ENCODE results near the gene DENND2C.

DENND2C gene

GRCh38 chr1:114545796-114546195 lies 124.1 kb downstream of the DENND2C start:
- no peak for DNase-seq (ENCODE audit: low read depth)

- no peak for DNase-seq (ENCODE audit: low read depth)
These were observed 124.5 kb downstream of the DENND2C start for GRCh38 chr1:114545315-114545714.

GRCh38 chr1:114540821-114541220 lies 129.0 kb downstream of the DENND2C start:
- DNase-seq (ENCODE audit: low read depth), result no peak

- no peak for DNase-seq (ENCODE audit: low read depth)
These were observed 129.6 kb downstream of the DENND2C start for GRCh38 chr1:114540272-114540671.

GRCh38 chr1:114536043-114536442 lies 133.8 kb downstream of the DENND2C start:
- no peak for DNase-seq (ENCODE audit: low read depth)

- no peak for DNase-seq (ENCODE audit: low read depth)
These were observed 134.4 kb downstream of the DENND2C start for GRCh38 chr1:114535401-114535800.

Data from GM04504 (cell line).